Activated CD4-positive, alpha-beta T cell treated with anti-CD3 and anti-CD28 coated beads for 24 hours (primary cell): ENCODE results near the gene FBXW10.
A peak's percentile ranks its signal among the peaks of the same experiment; 100 is the strongest.
"Not testable (repeated sequence)": the region's sequence is repeated elsewhere in the genome, so short reads cannot be mapped to it uniquely, and the experiment has no call there.

ENCODE experiments used
- DNase-seq, 2 donors: peaks; one replicate each; pipeline ENCODE4 v3.0.0-alpha.2; 2020; ENCODE audit warnings: low read depth in 2 of 2

Gene FBXW10

DNA sequence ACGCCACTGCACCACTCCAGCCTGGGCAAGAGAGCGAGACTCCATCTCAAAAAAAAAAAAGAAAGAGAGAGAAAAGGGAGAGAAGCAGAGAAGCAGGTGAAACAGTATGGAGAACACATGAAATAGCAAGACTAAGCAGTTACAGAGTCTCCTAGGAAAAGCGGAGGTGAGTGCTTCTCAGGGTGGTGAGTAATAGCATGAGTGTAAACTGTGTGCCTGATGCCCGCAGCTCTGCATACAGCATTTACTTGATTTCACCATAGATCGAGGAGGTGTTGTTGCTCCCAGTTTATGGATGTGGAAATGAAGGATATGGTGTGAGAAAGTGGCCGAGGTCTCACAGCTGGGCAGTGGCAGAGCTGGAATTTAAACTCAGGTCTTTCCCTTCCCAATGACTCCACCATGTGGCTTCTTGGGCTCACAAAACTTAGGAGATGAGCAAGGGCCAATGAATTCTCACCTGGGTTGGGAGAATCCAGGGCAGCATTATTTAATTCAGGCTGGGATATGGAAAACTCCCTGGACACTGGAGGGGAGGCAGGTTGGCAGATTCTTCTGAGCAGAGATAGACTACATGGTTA, 10.1 kb downstream of the FBXW10 start:
- DNase-seq = not testable (repeated sequence)

DNA sequence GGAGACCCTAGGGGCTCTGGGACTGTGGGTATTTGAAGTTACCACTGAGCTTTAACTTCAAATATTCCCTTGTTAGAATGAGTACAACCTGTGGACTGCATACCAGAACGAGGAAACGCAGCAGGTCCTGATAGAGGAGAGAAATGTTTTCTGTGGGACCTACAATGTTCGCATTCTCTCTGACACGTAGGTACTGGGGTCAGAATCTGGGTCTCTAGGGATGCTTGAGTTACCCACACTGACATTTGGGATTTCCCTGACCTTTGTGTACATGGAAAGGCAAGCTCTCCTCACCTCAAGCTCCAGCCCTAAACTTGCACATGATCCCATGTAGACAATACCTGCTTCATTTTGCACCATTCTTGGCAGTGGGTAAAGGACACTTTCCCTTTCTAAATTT, 12.1 kb downstream of the FBXW10 start:
- DNase-seq = not testable (repeated sequence)

DNA sequence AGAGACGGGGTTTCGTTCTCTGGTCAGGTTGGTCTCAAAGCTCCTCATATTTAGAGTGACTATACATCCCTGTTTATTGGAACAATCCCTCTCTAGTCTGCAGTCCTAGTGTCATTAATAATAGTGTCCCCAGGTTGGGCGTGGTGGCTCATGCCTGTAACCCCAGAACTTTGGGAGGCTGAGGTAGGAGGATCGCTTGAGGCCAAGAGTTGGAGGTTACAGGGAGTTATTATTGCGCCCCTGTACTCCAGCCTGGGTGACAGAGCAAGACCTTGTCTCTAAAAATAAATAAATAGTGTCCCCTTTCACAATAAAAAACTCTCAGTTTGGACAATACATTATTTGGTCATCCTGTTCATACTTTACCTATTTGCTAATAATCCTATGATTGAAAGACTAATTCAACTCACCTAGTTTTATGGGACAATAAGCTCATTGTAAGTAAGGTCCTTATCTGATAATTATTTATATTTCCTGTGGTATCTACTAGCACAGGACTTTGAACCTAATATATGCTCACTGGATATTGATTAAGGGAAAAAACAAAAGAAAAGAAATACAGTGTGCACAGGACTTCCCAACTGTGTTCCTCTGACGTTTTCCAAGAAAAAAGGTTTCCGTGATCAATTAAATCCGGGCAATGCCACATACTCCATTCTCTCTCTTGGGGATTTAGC, 13.7 kb downstream of the FBXW10 start:
- DNase-seq = not testable (repeated sequence)

DNA sequence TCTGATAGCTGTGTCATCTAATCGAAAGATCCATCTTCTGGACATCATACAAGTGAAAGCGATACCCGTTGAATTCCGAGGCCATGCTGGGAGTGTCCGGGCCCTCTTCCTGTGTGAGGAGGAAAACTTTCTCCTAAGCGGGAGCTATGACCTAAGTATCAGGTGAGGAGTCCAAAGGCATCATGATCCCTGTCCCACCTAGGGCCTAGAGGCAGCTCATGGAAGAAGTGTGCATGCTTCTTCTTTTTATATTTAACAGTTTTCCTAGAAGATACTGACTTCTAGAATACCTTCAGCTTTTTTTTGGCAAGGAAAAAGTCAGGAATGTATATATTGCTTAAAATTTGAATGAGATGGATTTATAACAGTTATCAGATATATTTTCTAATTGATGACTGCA, 14.5 kb downstream of the FBXW10 start:
- not testable (repeated sequence) for DNase-seq

DNA sequence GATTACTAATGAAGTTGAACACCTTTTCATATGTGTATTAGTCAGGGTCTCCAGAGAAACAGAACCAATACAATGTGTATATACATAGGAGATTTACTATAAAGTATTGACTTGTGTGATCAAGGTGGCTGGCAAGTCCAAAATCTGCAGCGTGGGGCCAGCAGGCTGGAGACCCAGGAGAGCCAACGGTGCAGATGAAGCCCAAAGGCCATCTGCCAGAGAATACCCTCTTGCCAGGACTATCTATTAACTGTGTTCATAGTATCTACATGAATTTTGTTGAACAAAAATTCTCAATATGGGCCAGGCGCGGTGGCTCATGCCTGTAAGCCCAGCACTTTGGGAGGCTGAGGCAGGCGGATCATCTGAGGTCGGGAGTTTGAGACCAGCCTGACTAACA, 16.4 kb downstream of the FBXW10 start:
- DNase-seq = not testable (repeated sequence)

DNA sequence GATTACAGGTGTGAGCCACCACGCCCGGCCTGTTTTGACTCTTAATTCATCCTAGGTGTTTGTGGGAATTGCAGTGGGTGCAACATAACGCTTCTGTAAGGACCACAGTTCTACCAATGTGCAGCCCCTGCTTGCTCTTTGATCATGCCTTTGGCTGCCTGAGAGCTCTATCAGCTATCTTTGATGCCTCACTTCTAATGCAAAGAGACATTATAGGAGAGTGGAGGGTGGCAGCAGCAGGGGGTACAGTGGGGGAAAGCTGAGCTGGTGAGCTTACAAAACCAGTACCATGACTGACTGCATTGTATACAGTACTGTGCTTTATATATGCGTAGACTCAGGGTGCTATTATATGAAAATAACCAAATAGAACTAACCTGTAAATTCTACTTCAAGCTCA, 26.7 kb downstream of the FBXW10 start:
- DNase-seq = not testable (repeated sequence)

DNA sequence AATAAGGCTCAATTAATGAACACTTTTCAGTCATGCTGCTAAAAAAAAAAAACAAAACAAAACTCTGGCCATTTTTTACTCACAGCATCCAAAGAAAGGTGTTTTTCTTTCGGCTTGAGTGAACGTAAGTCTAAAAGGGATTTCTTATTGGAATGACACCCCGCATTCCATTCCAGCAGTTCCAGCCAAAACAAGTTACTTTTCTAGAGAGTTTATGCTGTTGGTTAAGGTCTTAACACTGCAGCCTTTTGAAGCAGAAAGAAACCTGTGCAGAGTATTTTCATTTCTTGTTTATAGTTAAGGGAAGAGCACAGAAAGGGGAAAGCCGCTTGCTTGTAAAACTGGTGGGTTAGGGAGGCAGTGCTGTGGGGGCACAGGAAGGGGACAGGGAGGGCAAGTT, 27.2 kb downstream of the FBXW10 start:
- not testable (repeated sequence) for DNase-seq

DNA sequence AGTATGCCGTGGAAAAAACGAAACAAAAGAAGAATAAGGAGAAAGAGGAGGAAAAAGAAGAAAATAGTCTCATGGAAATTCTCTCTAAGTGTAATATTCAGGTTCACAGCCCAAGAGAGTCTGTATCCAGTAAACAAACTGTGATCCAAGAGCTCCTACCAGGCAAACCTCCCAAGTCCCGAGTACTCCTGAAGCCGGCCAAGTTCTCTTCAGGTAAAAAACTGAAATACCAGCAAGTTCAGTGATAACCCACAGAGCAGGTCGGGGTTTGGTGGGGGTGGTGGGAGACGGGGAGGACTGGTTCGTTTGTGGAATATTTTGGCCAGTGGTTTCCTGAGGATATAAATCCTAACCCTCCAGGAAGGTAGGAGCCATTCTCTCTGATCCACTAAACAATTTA, 28.6 kb downstream of the FBXW10 start:
- no peak for DNase-seq

DNA sequence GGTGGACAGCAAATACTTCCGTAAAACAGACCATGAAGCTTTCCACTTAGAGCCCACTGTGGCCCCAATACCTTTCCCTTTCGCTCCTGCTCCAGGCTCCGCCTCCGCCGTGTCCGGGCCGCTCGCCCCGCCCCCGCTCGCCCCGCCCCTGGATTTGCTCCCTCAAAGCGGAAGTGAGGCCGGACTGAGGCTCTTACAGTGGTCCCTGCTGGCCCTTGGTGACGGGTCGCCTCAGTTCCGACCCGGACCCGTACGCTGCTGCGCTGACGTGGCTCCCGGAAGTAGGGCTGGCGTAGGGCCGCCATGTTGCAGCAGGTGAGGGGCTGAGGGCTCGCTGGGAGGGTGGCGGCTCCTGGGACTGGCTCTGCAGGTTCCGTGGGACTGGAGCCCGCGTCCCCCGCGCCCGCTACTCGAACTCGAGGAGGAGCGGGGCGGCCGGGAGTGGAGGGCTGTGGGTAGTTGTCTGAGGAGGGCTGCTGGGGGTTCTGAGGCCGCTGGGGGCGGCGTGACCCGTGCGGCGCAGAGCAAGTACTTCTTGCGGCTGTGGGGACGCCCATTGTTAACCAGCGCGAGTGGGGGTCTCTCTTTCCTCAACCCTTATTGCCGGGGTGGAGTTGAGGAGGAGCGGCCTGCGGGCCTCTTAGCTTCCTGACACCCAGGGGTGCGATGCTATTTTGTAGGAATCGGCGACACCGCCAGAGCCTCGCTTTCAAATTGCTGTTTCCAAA, 37.3 kb downstream of the FBXW10 start, which contains the start of gene TVP23B:
TVP23B (plus strand) TSS at position 193 of the 728 bp plus-strand sequence; CDS start at position 304, 111 bp downstream.
- DNase-seq = peak; percentile 95 to 97

DNA sequence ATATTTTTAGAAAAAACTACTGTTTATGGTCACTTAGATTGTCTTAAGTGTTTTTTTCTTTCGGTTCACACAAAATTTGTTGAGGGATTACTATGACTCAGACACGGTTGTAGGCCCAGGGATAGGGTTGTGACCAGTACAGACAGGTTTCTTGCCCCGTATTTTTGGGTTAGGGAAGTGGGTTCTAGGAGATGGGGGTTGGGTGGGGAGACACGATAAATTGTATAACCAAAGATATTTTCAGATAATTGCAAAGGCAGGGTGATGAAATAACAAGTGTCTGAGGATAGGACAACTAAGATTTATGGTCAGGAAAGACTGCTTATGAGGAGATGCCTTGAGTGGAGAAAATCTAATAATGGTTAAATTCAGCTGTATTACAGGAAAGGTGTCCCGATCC, 38.0 kb downstream of the FBXW10 start:
- not testable (repeated sequence) for DNase-seq

DNA sequence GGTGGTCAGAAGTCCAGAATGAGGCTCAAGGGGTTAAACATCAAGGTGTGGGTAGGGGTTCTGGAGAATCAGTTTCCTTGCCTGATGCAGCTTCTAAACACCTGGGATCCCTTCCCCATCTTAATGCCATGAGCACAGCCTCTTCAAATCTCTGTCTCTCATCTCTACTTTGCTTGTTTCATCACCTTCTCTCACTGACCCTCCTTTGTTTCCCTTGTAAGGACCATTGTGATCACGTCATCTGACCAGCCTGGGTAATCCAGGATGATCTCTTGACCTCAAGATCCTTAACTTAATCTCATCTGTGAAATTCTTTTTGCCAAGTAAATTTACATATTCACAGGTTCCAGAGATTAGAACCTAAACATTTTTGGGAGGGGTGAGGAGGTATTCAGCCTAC, 42.1 kb downstream of the FBXW10 start:
- DNase-seq = not testable (repeated sequence)

DNA sequence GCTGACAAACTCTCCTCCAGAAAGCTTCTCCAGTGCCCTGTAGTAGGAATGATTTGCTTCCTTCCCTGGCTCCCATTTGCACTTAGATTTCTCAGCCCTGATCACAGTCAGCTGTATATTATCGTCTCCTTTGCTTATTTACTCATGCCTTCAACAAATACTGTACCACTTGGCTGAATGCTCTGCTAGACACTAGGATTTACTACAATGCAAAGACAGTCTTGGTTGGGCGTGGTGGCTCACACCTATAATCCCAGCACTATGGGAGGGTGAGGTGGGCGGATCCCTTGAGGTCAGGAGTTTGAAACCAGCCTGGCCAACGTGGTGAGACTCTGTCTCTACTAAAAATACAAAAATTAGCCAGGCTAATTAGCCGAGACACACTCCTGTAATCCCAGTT, 43.0 kb downstream of the FBXW10 start:
- not testable (repeated sequence) for DNase-seq

DNA sequence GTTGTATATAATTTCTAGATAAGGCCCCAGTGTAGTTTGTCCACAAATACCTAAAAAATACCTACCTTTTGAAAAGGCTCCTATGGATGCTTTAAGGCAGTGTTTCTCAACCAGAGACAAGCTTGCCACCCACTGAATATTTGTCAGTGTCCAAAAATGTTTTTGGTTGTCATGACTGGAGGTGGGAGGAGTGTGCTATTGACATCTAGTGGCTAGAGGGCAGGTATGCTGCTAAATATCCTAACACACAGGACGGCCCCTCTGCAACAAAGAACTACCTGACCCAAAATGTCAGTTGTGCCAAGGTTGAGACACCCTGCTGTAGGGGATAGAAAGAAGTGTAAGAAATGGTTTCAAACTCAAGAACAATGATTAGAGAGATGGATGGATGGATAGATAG, 47.5 kb downstream of the FBXW10 start:
- not testable (repeated sequence) for DNase-seq

DNA sequence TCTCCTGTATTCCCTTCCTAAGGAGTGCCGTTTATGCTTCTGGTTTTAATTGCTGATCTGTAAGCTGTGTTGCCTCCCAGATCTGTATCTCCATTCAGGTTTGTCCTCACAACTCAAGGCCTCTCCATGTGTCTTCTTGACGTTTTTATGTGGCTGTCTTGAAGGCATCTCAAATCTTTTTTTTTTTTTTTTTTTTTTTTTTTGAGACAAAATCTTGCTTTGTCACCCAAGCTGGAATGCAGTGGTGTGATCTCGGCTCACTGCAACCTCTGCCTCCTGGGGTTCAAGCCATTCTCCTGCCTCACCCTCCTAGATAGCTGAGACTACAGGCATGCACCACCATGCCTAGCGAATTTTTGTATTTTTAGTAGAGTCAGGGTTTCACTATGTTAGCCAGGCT, 51.0 kb downstream of the FBXW10 start:
- DNase-seq = not testable (repeated sequence)

DNA sequence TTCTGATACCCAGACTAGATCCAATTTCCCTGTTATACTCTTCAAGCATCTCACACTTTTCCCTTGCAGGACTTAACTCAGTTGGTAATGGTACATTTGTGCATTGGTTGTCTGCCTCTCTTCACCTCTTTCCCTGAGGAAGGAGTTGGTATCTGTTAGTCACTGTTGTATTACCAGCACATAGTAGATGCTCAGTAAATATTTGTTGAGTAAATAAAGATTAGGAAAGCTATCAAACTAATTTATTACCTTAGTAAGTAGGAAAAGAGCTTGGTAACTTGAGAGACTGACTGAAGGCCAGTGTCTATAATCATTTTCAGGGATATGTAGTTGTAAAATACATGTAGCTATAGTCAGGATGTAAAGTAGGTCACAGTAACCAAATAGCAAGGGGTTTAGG, 53.0 kb downstream of the FBXW10 start:
- not testable (repeated sequence) for DNase-seq

DNA sequence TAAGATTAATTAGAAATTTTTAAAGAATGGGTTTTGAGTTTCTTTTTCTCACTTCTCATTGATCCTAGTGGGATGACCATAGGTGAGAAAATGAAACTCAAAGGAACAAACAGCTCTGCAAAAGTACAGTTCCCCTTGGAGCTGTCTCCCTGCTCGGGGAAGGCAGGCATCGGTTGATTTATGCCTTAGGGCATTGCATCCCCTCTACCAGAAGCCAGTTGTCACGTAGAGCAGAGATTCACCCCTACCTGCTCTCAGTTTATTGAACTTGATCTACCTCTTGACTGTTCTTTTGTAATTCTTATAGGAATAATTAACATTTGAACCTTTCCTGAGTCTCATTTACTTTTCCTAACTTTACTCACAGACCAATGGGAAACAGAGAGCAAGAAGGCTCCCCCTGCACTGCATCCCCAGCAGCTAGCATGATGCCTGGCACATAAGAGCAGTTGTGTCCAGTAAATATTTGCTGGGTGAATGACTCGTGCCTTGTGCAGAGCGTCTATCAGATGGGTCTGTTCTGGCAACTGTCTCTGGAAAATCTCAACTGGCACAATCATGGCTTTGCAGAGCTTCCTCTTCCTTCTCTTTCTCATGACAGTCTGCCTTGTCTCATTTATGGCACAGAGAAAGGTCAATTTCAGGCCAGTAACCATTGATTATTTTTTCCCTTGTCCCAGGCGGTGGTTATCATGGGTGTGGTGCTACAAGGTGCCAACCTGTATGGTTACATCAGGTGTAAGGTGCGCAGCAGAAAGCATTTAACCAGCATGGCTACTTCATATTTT, 59.8 kb downstream of the FBXW10 start:
- not testable (repeated sequence) for DNase-seq

DNA sequence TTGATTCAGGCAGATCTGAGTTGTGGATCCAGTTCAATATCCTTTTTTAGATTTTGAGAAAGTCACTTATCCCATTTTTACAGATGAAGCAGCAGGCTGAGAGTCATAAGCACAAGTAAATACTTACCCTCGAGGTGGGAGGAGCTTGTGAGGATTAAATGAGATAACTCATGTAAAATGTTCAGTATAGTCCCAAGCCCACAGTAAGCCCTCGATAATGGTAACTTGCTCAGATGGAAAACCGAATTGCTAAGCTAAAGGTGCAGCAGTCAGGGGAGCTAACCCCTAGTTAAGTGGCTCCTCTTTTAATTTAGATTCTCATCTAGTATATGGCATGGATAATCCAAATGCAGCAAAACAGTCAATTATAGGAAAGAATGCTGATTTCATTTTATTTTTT, 72.1 kb downstream of the FBXW10 start:
- not testable (repeated sequence) for DNase-seq

DNA sequence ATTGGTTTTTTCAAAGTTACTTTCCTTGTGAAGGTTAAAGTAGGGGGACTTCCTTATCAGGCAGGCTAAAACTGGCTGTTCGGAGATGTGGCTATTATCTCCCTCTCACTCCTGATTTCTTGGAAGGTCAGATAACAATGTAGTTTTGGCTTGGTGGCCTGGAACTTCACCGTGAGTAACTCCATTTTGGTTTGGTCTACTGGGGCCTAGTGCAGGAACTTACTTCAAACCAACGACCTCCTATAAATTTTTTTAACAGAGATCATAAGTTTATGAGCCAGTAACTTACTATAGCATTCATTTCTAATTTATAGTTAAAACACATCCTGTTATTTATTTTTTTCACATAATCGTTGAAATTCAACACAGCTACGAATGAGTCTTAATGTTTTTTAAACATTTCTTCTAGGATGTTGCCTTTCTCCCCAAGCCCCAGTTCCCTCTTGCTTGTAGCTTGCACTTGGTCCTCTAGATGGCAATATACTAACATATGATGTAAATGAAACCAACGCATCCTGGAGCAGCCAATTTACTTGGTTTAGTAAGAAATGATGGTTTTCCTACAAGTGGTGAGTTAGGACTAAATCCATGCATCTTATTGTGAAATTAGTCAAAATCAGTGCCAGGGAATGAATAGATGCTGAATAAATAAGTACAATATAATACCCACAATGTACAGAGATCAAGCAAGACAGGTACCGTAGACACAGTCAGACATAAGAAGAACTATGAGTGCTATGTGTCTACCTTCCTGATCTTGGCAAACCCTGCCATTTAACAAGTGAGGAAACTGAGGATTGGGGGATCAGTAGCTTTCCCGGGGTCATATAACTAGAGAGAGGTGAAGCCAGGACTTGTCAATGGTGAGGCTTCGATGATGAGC, 72.9 kb downstream of the FBXW10 start:
- DNase-seq = peak in 1 of 2 donors; percentile 33

DNA sequence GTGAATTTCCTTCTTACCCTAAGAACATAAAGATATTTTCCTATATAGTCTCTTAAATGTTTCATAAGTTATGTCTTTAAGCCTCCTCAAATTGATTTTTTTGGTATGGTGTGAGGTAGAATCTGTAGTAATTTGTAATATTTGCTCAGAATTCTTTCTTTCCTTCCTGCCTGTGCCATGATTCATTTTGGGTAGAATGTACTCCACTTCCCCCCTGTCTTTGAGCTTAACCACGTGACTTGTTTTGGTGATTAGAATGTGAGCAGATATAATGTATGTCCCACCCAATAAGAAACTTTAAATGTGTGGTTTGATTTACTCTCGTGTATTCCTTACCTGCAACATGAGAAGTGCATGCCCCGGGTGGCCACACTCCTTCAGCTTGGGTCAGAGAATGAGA, 77.6 kb downstream of the FBXW10 start:
- DNase-seq = not testable (repeated sequence)

DNA sequence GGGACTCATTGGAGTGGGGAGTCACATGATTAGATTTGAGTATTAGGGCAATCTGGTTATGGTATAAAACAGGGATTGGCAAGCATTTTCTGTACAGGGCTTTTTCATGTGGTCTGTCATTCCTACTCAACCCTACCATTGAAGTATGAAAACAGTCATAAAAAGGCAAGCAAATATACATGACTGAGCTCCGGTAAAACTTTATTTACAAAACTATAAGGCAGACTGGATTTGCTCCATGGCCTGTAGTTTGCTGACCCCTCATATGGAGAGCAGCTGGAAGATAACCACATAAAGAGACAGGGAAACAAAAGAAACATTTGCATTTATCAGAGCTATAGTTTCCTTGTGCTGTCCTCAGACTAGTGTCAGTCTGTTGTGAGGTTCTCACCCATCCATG, 83.8 kb downstream of the FBXW10 start:
- DNase-seq = not testable (repeated sequence)
